Keratinocyte (primary cell): ENCODE data around the gene CFC1. TPM values are rescaled to one million over a fixed set of nuclear protein-coding genes. Genes with fewer than 3 reads are reported as not detected.
"Not testable (repeated sequence)": the region's sequence is repeated elsewhere in the genome, so short reads cannot be mapped to it uniquely, and the experiment has no call there.

Experiments used
- DNase-seq: peaks from one replicate; pipeline ENCODE4 v3.0.0-alpha.2; 2011; ENCODE audit warnings: low read depth, missing footprints, low spot score
- FAIRE-seq: peaks from 2 replicates; lab custom pipeline; 2011; peaks lifted over from hg19 to GRCh38; lab: Jason Lieb, UNC
- H2AFZ ChIP-seq: 2 replicates; pipeline ENCODE4 v1.6.0; 2012; ENCODE audit warnings: low read length, control low read depth, inconsistent platforms; ENCODE audit not compliant: control insufficient read depth
- H3K27ac ChIP-seq: 2 replicates; pipeline ENCODE4 v1.5.1; 2011; ENCODE audit warnings: low read length; ENCODE audit not compliant: control insufficient read depth, insufficient read depth
- H3K27me3 ChIP-seq: 3 replicates; pipeline ENCODE4 v1.6.0; 2011; ENCODE audit warnings: low read length; ENCODE audit not compliant: control insufficient read depth, insufficient read depth; ENCODE audit errors: extremely low read depth
- H3K36me3 ChIP-seq, 2 experiments: 2 replicates in 1 of 2; 3 replicates in 1 of 2; pipeline ENCODE4 v1.5.1; 2011; ENCODE audit warnings: low read length in 2 of 2, mild to moderate bottlenecking in 1 of 2; ENCODE audit not compliant: control insufficient read depth in 2 of 2, insufficient read depth in 2 of 2; ENCODE audit errors: extremely low read depth in 1 of 2
- H3K4me1 ChIP-seq: 3 replicates; pipeline ENCODE4 v1.5.1; 2011; ENCODE audit warnings: low read length; ENCODE audit not compliant: control insufficient read depth, insufficient read depth; ENCODE audit errors: extremely low read depth
- H3K4me2 ChIP-seq: 3 replicates; pipeline ENCODE4 v1.6.0; 2011; ENCODE audit warnings: low read depth, low read length; ENCODE audit not compliant: control insufficient read depth, insufficient read depth; ENCODE audit errors: extremely low read depth
- H3K4me3 ChIP-seq, 3 experiments: fragments of 200-600 bp in 1 of 3; sonication (generic) in 1 of 3; 2 replicates in 2 of 3; 3 replicates in 1 of 3; pipeline ENCODE4 v1.5.1; 2011 to 2016; ENCODE audit warnings: low read length in 3 of 3, mild to moderate bottlenecking in 3 of 3, control low read depth in 2 of 3, inconsistent platforms in 1 of 3, low read depth in 1 of 3, mixed read lengths in 1 of 3, mixed run types in 1 of 3, moderate library complexity in 1 of 3; ENCODE audit not compliant: control insufficient read depth in 2 of 3, insufficient read depth in 2 of 3; ENCODE audit errors: extremely low read depth in 1 of 3
- H3K79me2 ChIP-seq: 2 replicates; pipeline ENCODE4 v1.6.0; 2012; ENCODE audit warnings: low read length; ENCODE audit not compliant: control insufficient read depth, insufficient read depth
- H3K9ac ChIP-seq: 3 replicates; pipeline ENCODE4 v1.6.0; 2011; ENCODE audit warnings: low read length; ENCODE audit not compliant: control insufficient read depth, insufficient read depth; ENCODE audit errors: extremely low read depth
- H3K9me1 ChIP-seq: 3 replicates; pipeline ENCODE4 v1.6.0; 2011; ENCODE audit warnings: low read length; ENCODE audit not compliant: control insufficient read depth, insufficient read depth; ENCODE audit errors: extremely low read depth
- H3K9me3 ChIP-seq: 2 replicates; pipeline ENCODE4 v1.5.1; 2012; ENCODE audit warnings: low read depth, low read length; ENCODE audit not compliant: control insufficient read depth
- H4K20me1 ChIP-seq: 3 replicates; pipeline ENCODE4 v1.6.0; 2011; ENCODE audit warnings: low read length; ENCODE audit not compliant: control insufficient read depth, insufficient read depth; ENCODE audit errors: extremely low read depth
- dilution Hi-C: fragments of 300-500 bp; cut with MboI; formaldehyde crosslinking; loops from one replicate; pipeline ENCODE4 v1.7.0; 2020; ENCODE audit warnings: low sequenced_read_pairs; ENCODE audit not compliant: extremely low pct_ligation_motif_present
- polyA plus RNA-seq, 5 experiments: library from polyadenylated mRNA; depleted of rRNA in 3 of 5; stranded (reverse) in 3 of 5; stranded (forward) in 1 of 5; unstranded in 1 of 5; fragments of >200 nt; gene quantifications; 1 replicate in 1 of 5; 2 replicates in 3 of 5; 3 replicates in 1 of 5; pipeline versions ENCODE4 v1.2.1 to v1.2.3, GENCODE V29; 2011 to 2012; ENCODE audit warnings: missing spikeins in 2 of 5, low read depth in 1 of 5, low replicate concordance in 1 of 5
- small RNA-seq, 3 experiments: library from RNA; depleted of rRNA; stranded (forward); fragments of <200 nt; gene quantifications; one replicate each; pipeline ENCODE3, GENCODE V24; 2012; ENCODE audit warnings: low read depth in 3 of 3, low replicate concordance in 1 of 3; ENCODE audit not compliant: insufficient read length in 3 of 3

CFC1 gene
- polyA plus RNA-seq, 1 donor (not counting 4 experiments of a cell fraction or from before 2014, with no cell fraction given) = not detected

- dilution Hi-C loops, H2AFZ ChIP-seq, FAIRE-seq, H3K4me3 ChIP-seq, H3K9me3 ChIP-seq, H3K36me3 ChIP-seq, H3K9me1 ChIP-seq, H3K4me1 ChIP-seq, H4K20me1 ChIP-seq, H3K9ac ChIP-seq, H3K27me3 ChIP-seq, DNase-seq, H3K79me2 ChIP-seq, H3K4me2 ChIP-seq, H3K27ac ChIP-seq: not testable (repeated sequence)
Observed at GRCh38 chr2:130543785-130544528, 55.4 kb downstream of the CFC1 start.

GRCh38 chr2:130542789-130543188, 56.6 kb downstream of the CFC1 start:
- H3K9me1 ChIP-seq, DNase-seq, FAIRE-seq, H3K27me3 ChIP-seq, H3K79me2 ChIP-seq, H3K4me2 ChIP-seq, H3K36me3 ChIP-seq, H2AFZ ChIP-seq, H3K4me1 ChIP-seq, dilution Hi-C loops, H3K9me3 ChIP-seq, H4K20me1 ChIP-seq, H3K9ac ChIP-seq, H3K27ac ChIP-seq, H3K4me3 ChIP-seq: not testable (repeated sequence)

Small RNA genes within 50 kb of the gene (small RNA-seq; reads per million reads assigned to genes)
- 0 reads per million in 3 experiments for gene RF00017
- gene RNU6-848P = 0 reads per million in 3 experiments

Other genes starting within 250 kb of the CFC1 start
- 8.7 to 13.5 TPM (median 9.6 TPM) in 3 replicates for gene PTPN18, start 243.5 kb downstream of the CFC1 start, polyA plus RNA-seq
- gene POTEI, start 90.2 kb downstream of the CFC1 start, polyA plus RNA-seq = not detected in 3 replicates
- gene CFC1B, start 78.4 kb downstream of the CFC1 start, polyA plus RNA-seq = not detected in 3 replicates
- gene POTEJ, start 11.9 kb upstream of the CFC1 start, polyA plus RNA-seq = not detected in 3 replicates
- not detected in 3 replicates for gene GPR148, start 129.5 kb upstream of the CFC1 start, polyA plus RNA-seq
- not detected in 3 replicates for gene AMER3, start 156.0 kb upstream of the CFC1 start, polyA plus RNA-seq
- gene ARHGEF4, start 237.3 kb upstream of the CFC1 start, polyA plus RNA-seq = 22.6 to 40.6 TPM (median 26.2 TPM) in 3 replicates